Measurements from ENCODE around the gene SLMAP.
"Not testable (repeated sequence)": the region's sequence is repeated elsewhere in the genome, so short reads cannot be mapped to it uniquely, and the experiment has no call there.

The SLMAP gene

GRCh38 chr3:57822686-57823085 lies 66.6 kb downstream of the SLMAP start:
- in situ Hi-C loops (cut with MboI; ENCODE audit: low sequenced_read_pairs): no loop called here

DNA sequence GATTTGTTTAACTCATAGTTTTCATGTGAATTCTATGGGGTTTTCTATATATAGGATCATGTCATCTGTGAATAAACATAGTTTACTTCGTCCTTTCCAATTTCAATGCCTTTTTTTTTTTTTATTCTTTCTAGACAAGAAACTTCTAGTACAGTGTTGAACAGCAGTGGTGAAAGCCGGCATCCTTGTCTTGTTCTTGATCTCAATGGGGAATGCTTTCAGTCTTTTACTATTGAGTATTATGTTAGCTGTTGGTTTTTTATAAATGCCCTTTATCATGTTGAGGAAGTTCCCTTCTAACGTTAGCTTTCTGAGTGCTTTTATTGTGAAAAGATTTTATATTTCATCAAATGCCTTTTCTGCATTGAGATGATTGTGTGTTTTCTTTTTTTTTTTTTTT lies 69.0 kb downstream of the SLMAP start:
- in situ Hi-C loops (cut with MboI; ENCODE audit: low sequenced_read_pairs): no loop called here

DNA sequence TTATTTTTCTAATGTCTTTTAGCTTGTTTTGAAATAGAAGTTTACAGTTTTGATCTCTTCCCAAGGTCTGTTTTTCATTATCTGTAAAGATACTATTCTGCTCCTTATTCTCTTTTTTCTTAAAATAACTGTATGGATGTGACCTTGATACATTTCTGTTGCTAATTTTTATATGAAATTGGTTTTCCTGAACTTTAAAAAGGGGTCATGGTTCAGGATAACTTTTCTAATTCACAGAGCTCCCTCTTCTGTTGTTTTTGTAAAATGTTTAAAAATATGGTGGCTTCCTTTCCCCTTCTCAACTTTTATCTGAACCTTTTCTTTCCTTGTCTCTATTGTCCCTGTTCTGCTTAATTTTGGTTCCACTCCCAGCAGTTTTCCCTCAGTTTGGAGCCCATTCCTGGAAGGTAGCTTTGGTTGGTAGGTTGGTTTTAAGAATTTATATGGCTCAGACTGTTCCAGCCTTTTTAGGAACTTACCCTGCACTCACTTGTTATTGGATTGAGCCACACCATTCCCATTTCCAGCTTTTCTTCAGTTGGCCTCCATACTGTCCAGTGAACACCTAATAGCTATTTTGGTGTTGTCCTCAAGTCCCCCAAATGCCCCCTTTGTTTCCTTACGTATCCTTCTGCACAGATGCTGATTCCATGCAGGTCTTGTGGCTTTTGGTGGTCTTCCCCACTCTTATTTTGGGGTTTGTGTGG lies 70.3 kb downstream of the SLMAP start:
- in situ Hi-C loops (cut with MboI; ENCODE audit: low sequenced_read_pairs): no loop called here

GRCh38 chr3:57826952-57827723 lies 71.0 kb downstream of the SLMAP start:
- in situ Hi-C loops (cut with MboI; ENCODE audit: low sequenced_read_pairs): no loop called here

DNA sequence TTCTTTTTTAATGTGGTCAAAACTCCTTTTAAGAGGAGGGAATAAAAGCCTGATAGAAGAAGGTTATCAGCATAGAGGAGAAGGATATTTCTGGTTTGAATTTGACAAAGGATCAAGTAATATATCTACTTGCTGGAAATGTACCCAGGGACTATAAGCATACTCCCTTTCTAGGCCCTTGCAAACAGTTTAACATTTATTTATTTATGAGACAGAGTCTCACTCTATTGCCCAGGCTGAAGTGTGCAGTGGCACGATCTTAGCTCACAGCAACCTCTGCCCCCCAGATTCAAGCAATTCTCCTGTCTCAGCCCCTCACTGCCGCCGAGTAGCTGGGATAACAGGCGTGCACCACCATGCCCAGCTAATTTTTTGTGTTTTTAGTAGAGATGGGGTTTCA lies 71.6 kb downstream of the SLMAP start:
- in situ Hi-C loops (cut with MboI; ENCODE audit: low sequenced_read_pairs): no loop called here

GRCh38 chr3:57832486-57832885 lies 76.4 kb downstream of the SLMAP start:
- in situ Hi-C loops (cut with MboI; ENCODE audit: low sequenced_read_pairs): no loop called here

DNA sequence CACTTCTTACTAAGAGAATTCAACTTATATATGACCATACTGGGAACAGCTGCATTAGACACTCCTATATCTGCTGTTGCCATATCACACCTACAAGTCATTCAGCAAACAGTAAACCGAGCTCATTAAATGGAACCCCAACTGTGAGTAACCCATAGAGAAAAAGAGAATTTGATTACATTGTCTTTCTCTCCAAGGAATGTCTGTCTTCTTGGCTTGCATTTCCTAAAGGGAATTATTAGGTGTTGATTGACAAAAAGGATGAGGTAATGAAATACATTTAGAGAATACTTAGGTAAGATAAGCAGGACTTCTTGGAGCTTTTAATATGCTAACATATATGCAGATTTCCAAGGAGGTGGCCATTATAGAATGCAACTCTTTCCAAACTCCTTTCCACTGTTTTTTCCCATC lies 76.8 kb downstream of the SLMAP start:
- in situ Hi-C loops (cut with MboI; ENCODE audit: low sequenced_read_pairs): no loop called here

- in situ Hi-C loops (cut with MboI; ENCODE audit: low sequenced_read_pairs): no loop called here
These were observed 77.7 kb downstream of the SLMAP start for GRCh38 chr3:57833763-57834162.

DNA sequence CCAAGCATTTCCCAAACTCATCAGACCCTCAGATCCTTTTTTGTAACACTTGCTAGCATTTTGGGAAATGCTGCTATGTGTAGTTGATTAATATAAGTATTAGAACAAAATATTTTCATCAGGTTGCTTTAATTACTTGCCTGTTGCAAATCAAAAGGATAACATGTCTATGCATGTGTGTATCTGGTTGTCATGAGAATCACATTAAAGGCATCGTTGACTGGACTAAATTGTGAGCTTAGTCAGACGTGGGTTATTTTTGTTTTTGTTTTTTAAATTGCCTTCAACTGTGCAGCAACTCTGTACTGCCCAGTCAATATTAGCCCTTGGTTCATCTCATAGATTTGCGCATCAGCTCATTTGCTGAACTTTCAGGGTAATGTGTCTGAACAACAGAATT lies 81.6 kb downstream of the SLMAP start:
- in situ Hi-C loops (cut with MboI; ENCODE audit: low sequenced_read_pairs): no loop called here

- in situ Hi-C loops (cut with MboI; ENCODE audit: low sequenced_read_pairs): no loop called here
These were observed 82.5 kb downstream of the SLMAP start for GRCh38 chr3:57838627-57839026.

DNA sequence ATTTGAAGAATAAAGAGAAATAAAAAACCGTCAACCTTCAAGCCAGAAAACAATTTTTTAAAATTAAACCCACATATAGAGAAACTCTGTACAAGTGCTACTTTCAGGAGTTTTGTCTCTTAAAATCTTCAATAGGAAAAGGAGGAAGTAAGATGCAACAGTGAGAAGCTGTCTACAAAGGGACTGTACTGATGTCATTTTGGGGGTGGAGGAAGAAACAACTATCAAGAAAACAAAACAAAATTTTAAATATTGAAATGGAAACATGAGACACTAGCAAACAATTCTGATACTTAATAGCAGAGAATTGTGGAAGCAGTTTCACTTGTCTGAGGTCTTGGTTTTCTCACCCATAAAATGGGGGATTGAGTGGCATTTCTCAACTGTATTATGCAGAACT lies 84.4 kb downstream of the SLMAP start:
- in situ Hi-C loops (cut with MboI; ENCODE audit: low sequenced_read_pairs): no loop called here

DNA sequence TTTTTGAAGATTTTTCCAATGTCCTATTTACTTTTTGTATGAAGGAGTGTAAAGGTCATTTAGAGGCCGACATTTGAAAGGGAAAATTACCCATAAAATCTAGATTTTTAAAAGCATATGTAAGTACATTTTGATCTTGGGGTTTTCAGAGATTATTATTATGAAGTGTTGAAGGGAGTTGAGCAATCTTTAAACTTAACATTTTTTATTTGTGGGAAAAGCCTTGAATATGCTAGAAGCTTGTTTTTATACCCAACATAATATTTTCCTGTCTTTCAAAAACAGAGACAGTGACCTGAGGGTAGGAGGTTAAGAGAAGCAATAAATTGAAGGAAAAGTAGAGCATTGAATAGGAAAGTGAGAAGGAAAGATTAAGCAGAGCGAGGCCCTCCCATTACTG lies 85.7 kb downstream of the SLMAP start:
- in situ Hi-C loops (cut with MboI; ENCODE audit: low sequenced_read_pairs): no loop called here

GRCh38 chr3:57848177-57848738 lies 92.1 kb downstream of the SLMAP start:
- in situ Hi-C loops (cut with MboI; ENCODE audit: low sequenced_read_pairs): no loop called here

- in situ Hi-C loops (cut with MboI; ENCODE audit: low sequenced_read_pairs): no loop called here
These were observed 95.2 kb downstream of the SLMAP start for GRCh38 chr3:57851304-57851703.

GRCh38 chr3:57852896-57853295 lies 96.8 kb downstream of the SLMAP start:
- in situ Hi-C loops (cut with MboI; ENCODE audit: low sequenced_read_pairs): no loop called here

DNA sequence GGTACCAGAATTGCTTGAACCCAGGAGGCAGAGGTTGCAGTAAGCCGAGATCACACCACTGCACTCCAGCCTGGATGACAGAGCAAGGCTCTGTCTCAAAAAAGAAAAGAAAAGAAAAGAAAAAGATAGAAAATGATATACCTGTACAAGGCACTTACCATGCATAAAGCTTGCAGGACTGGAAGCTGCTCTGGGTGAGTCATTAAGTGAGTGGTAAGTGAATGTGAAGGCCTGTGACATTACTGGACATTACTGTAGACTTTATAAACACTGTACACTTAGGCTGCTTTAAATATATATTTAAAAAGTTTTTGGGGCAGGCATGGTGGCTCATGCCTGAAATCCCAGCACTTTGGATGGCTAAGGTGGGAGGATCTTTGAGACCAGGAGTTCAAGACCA lies 99.2 kb downstream of the SLMAP start:
- in situ Hi-C loops (cut with MboI; ENCODE audit: low sequenced_read_pairs): no loop called here

GRCh38 chr3:57855943-57856342 lies 99.8 kb downstream of the SLMAP start:
- in situ Hi-C loops (cut with MboI; ENCODE audit: low sequenced_read_pairs): no loop called here

DNA sequence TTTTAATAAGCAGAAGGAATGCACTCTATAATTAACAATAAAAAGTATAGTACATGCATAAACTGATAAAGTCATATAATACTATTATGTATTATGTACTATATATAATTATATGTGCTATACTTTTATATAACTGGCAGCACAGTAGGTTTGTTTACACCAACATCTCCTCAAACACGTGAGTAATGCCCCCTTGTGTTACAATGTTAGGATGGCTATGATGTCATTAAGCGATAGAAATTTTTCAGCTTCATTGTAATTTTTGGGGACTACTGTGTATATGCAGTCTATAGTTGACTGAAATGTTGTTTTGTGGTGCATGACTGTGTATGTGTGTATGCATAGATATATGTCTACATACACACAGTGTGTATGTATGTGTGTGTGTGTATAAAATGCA lies 100.6 kb downstream of the SLMAP start:
- in situ Hi-C loops (cut with MboI; ENCODE audit: low sequenced_read_pairs): no loop called here

DNA sequence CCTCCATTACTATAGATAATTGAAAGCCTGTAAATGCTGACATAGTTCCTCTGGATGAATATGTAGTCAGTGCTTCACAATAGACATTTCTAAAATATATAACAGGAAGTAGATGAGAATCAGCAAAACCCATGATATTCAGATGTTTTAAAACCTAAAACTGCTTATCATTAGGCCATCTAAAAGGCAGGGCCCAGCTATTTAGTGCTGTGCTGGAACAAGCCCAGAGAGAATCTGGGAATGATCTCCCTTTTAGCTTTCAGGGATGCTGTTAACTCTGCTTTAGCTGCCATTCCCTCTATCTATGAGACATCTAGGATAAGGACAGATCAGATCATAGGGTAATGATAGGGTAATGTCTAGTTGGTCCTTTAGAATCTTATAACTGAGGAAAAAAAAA lies 106.8 kb downstream of the SLMAP start:
- in situ Hi-C loops (cut with MboI; ENCODE audit: low sequenced_read_pairs): no loop called here

GRCh38 chr3:57863380-57863779 lies 107.3 kb downstream of the SLMAP start:
- in situ Hi-C loops (cut with MboI; ENCODE audit: low sequenced_read_pairs): no loop called here

DNA sequence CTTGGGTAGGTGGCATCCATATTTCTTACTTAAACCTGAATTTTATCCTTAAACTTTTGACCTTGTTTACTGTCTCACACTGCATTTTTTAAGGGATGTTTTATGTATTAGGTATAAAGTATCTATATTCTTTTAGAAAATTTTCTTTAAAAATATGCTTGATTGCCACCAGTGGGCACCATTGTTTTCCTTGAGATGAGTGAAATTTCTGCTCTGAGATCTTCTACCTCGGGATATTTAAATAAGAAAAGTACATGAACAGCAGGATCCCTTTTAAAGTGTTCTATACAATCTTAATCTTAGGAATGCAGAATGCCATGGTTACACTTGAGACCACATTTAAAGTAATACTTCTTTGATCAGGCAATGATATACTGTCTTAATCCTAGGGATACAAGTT lies 108.7 kb downstream of the SLMAP start:
- in situ Hi-C loops (cut with MboI; ENCODE audit: low sequenced_read_pairs): no loop called here

GRCh38 chr3:57869110-57869509 lies 113.0 kb downstream of the SLMAP start:
- in situ Hi-C loops (cut with MboI; ENCODE audit: low sequenced_read_pairs): not testable (repeated sequence)
